ENCODE data around the gene MROH9.
"Not testable (repeated sequence)": the region's sequence is repeated elsewhere in the genome, so short reads cannot be mapped to it uniquely, and the experiment has no call there.

The MROH9 gene, protein sequence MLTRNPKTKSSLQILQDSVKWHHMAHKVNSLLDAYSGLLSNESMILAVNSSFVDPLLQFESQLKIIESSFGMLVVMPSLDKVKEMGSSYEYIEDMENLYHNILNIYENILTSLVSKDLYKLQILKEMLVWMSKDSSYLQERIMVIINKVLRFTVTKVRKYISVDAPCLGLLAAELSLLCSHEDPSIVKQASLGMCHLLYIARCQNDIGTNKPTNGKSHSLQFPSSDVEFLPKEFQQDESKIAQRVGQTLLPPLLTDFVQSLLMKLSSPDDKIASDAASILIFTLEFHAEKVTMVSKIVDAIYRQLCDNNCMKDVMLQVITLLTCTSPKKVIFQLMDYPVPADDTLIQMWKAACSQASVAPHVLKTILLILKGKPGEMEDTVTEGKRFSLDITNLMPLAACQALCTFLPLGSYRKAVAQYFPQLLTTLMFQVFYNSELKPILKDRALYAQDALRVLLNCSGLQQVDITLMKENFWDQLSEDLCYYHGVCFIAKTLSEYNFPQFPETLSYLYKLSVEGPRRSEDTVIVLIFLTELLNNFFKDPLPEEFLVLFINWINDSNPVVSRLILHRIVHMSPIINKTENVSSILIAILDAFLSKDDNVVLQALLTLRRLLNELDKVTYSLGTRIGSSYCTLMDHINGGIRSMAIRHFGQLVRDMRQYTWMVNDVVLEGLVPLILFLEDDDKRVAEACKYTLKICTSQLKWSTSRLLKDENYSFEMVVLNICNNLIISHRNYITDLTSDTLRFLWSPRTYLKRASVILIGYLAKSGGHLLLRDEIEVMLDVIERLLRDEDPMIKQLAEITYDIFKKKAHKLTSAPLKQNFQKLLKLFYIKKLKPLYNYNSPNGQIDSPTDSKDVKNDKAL

GRCh38 chr1:170935231-170935630, at the start of gene MROH9:
TSS of gene MROH9 (plus strand) at chr1:170935534. CDS start at chr1:170945557, 10,023 bp downstream.
- DNase-seq (ENCODE audit: low spot score), result no peak
- FAIRE-seq, result no peak

- FAIRE-seq, result no peak
- no peak for DNase-seq (ENCODE audit: low spot score)
Observed at GRCh38 chr1:170885551-170885950, 49.8 kb upstream of the MROH9 start.

DNA sequence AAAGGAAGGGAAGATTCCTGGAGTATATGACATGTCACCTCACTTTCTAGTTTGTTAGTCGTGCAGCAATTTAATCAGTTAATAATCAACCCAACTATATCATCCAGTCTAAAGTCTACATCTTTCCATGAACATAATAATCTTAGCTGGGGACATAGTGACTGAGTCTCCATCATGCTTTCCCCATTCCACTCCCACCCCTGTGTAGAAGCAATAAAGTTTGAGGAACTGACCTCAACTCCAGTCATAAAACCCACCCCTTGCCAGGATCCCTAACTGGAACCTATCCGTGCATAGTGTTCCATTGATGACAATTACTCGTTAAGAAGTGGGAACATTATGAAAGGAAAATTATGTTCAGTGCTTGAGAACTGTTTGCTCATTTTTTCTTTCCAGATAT, 48.9 kb upstream of the MROH9 start:
- no peak for FAIRE-seq

DNA sequence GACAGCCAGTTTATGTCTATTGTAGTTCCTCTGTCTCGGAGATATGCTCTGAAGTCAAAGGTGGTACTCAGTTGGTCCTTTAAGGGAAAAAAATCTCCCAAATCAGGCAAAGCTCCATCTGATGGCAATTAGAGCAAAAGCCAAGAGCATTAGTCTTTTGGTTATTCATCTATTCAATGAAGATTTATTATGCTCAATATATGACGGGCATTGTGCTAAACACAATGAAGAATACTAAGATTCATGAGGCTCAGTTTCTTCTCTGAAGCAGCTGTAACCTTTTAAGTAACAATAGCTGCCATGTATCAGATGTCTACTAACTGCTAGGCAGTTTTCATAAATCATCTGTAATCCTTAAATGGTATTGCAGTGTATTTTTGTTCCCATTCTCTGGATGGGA, 47.6 kb upstream of the MROH9 start:
- DNase-seq (ENCODE audit: low spot score) (no peak), FAIRE-seq (no peak)

More for the DNA sequence above, 48.9 kb upstream of the MROH9 start:
- no peak for DNase-seq (ENCODE audit: low spot score)

- no peak for FAIRE-seq
- DNase-seq (ENCODE audit: low spot score), result no peak
Observed at GRCh38 chr1:170891872-170892271, 43.5 kb upstream of the MROH9 start.

GRCh38 chr1:170893655-170894297, 41.6 kb upstream of the MROH9 start:
- FAIRE-seq, result no peak
- DNase-seq (ENCODE audit: low spot score), result no peak

DNA sequence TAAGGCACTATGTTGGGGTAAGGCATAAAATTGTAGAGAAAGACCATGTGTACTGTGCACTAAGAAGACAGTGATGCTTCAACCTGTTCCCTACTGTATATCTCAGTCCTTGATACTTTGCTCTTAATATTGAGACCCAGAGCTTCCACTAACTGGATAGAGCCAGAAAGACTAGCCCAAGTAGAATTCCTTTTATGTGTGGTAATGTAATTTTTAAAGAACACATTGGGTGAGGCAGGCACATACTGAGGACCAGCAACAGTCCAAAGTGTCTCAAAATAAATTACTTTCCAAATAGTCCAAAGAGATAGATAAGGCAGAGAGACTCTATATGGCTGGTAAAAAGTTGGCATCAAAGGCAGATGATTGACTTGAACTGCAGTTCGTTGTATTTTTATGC, 31.4 kb upstream of the MROH9 start:
- no peak for FAIRE-seq
- no peak for DNase-seq (ENCODE audit: low spot score)

GRCh38 chr1:170908942-170909341, 26.4 kb upstream of the MROH9 start:
- DNase-seq (ENCODE audit: low spot score), result no peak
- FAIRE-seq, result no peak

GRCh38 chr1:170910273-170910672, 25.1 kb upstream of the MROH9 start:
- no peak for DNase-seq (ENCODE audit: low spot score)
- no peak for FAIRE-seq

DNA sequence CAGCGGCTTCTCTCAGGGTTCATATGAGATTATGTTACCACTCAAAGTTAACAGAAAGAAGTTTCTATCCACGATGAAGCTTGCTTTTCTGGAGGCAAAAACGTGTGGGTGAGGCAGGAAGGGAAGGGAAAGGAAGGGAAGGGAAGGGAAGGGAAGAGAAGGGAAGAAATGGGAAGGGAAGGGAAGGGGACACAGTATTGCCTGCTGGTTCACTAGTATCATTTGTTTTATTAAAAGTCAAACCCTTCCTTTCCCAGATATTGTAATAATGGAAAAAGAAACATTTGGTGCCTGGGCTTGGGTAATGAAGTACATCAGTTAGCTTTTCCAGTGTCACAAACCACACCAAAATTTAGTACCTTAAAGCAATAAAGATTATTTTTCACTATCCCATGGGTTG, 18.0 kb upstream of the MROH9 start:
- no peak for FAIRE-seq

GRCh38 chr1:170924656-170925055, 10.7 kb upstream of the MROH9 start:
- FAIRE-seq; DNase-seq (ENCODE audit: low spot score): not testable (repeated sequence)

More for the DNA sequence above, 18.0 kb upstream of the MROH9 start:
- no peak for DNase-seq (ENCODE audit: low spot score)

GRCh38 chr1:170927955-170928840, 7.1 kb upstream of the MROH9 start:
- no peak for FAIRE-seq
- peak; percentile 10 for DNase-seq (ENCODE audit: low spot score)

GRCh38 chr1:170929412-170929834, 5.9 kb upstream of the MROH9 start:
- FAIRE-seq (no peak), DNase-seq (ENCODE audit: low spot score) (no peak)

GRCh38 chr1:170929835-170930554, 5.3 kb upstream of the MROH9 start:
- DNase-seq (ENCODE audit: low spot score), result peak; percentile 67
- no peak for FAIRE-seq

DNA sequence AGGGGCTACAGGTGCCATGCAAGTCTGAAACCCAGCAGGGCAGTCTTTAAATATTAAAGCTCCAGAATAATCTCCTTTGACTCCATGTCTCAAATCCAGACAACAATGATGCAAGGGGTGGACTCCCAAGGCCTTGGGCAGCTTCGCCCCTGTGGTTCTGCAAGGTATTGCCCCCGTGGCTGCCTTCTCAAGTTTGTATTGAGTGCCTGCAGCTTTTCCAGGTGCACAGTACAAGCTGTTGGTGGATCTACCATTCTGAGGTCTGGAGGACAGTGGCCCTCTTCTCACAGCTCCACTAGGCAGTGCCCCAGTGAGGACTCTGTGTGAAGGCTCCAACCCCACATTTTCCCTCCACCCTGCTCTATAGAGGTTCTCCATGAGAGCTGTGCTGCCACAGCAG, 3.7 kb upstream of the MROH9 start:
- no peak for FAIRE-seq
- DNase-seq (ENCODE audit: low spot score), result no peak

DNA sequence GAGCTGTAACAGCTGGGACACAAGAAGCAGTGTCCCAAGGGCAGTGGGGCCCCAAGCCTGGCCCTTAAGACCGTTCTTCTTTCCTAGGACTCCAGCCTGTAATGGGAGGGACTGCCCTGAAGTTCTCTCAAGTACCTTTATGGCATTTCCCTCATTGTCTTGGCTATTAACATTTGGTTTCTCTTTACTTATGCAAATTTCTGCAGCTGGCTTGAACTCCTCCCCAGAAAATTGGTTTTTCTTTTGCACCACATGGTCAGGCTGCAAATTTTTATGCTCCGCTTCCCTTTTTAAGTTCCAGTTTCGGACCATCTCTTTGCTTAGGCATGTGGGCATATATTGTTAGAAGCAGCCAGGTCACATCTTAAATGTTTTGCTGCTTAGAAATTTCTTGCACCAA, 3.1 kb upstream of the MROH9 start:
- DNase-seq (ENCODE audit: low spot score) (no peak), FAIRE-seq (no peak)

- FAIRE-seq (no peak), DNase-seq (ENCODE audit: low spot score) (no peak)
Observed at GRCh38 chr1:170938281-170938680, 2.9 kb downstream of the MROH9 start.

DNA sequence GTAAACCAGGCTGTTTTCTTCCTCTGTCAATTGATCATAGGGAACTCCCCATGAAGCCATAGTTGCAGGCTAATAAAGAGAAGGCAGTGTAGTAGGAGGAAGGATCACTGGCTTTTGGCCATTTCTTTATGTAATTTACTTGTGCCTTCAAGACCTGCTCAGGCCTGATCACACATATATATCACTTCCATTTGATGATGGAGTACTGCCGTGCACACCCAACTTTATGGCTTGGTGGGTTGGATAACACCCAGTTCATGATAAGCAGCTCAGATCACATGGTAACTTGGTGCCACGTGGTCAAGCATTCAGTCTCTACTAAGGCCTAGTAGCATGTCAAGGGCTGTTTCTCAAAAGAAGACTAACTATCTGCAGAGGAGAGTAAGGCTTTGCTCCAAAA, 4.1 kb downstream of the MROH9 start:
- DNase-seq (ENCODE audit: low spot score) (no peak), FAIRE-seq (no peak)

GRCh38 chr1:170951744-170952143, 16.4 kb downstream of the MROH9 start:
- DNase-seq (ENCODE audit: low spot score); FAIRE-seq: not testable (repeated sequence)

- DNase-seq (ENCODE audit: low spot score), result no peak
- no peak for FAIRE-seq
Observed at GRCh38 chr1:170959385-170959784, 24.1 kb downstream of the MROH9 start.

All from urothelium cell line (cell line).